HEK293 (cell line): Measurements from ENCODE around the gene MICU2.

Source experiments
- CTCF ChIA-PET: fragments of 350-600 bp; formaldehyde crosslinking; extraction: SDS; loops from one replicate; lab custom pipeline; 2021; ENCODE audit warnings: antibody characterized with exemption; lab: Yijun Ruan, JAX
- POLR2A ChIA-PET: fragments of 300-600 bp; formaldehyde crosslinking; extraction: SDS; loops from one replicate; lab custom pipeline; 2020; ENCODE audit warnings: antibody characterized with exemption, inconsistent platforms; lab: Yijun Ruan, JAX
- H3K27ac ChIP-seq: fragments of 200-500 bp; sonication (Bioruptor generic); 2 replicates; pipeline ENCODE4 v1.5.1; 2014; ENCODE audit warnings: low read depth, low read length, control low read depth, inconsistent platforms; ENCODE audit errors: extremely low read depth
- H3K36me3 ChIP-seq, 2 experiments: fragments of 200-500 bp in 1 of 2; sonication (Bioruptor generic) in 1 of 2; 1 replicate in 1 of 2; 2 replicates in 1 of 2; pipeline ENCODE4 v1.5.1; 2014 to 2017; ENCODE audit warnings: inconsistent platforms in 2 of 2, low read length in 2 of 2; ENCODE audit not compliant: control insufficient read depth in 2 of 2, insufficient read depth in 1 of 2
- H3K4me1 ChIP-seq: fragments of 200-500 bp; sonication (Bioruptor generic); 2 replicates; pipeline ENCODE4 v1.5.1; 2014; ENCODE audit warnings: mild to moderate bottlenecking, low read length, inconsistent platforms; ENCODE audit not compliant: control insufficient read depth, insufficient read depth
- H3K4me3 ChIP-seq: 2 replicates; pipeline ENCODE4 v1.5.1; 2011; ENCODE audit warnings: low read depth, mild to moderate bottlenecking, control low read depth, low read length, moderate library complexity
- H3K9me3 ChIP-seq: fragments of 200-500 bp; sonication (Bioruptor generic); 2 replicates; pipeline ENCODE4 v1.5.1; 2014; ENCODE audit warnings: low read depth, low read length, inconsistent platforms; ENCODE audit not compliant: control insufficient read depth, insufficient read depth
- SP3 ChIP-seq: fragments of 450-650 bp; formaldehyde crosslinking; IDR thresholded peaks from 2 replicates; pipeline ENCODE4 v1.5.1; 2016; ENCODE audit warnings: missing biosample characterization, missing genetic modification characterization
- SP7 ChIP-seq: fragments of 450-650 bp; formaldehyde crosslinking; IDR thresholded peaks from 2 replicates; pipeline ENCODE4 v1.5.1; 2016; ENCODE audit warnings: missing biosample characterization, missing genetic modification characterization
- TRIM28 ChIP-seq: IDR thresholded peaks from 2 replicates; pipeline ENCODE4 v1.6.1; 2011; ENCODE audit warnings: low read length, control low read depth, borderline replicate concordance
- YY2 ChIP-seq: fragments of 450-650 bp; formaldehyde crosslinking; IDR thresholded peaks from 2 replicates; pipeline ENCODE4 v1.5.1; 2016; ENCODE audit warnings: missing biosample characterization, missing genetic modification characterization
- ZBTB20 ChIP-seq: fragments of 450-650 bp; formaldehyde crosslinking; IDR thresholded peaks from 2 replicates; pipeline ENCODE4 v1.5.1; 2016; ENCODE audit warnings: missing biosample characterization, missing genetic modification characterization
- ZNF121 ChIP-seq: fragments of 450-650 bp; formaldehyde crosslinking; IDR thresholded peaks from 2 replicates; pipeline ENCODE4 v1.5.1; 2016; ENCODE audit warnings: missing biosample characterization, missing genetic modification characterization
- ZNF155 ChIP-seq: fragments of 450-650 bp; formaldehyde crosslinking; IDR thresholded peaks from 2 replicates; pipeline ENCODE4 v1.5.1; 2016; ENCODE audit warnings: missing biosample characterization, missing genetic modification characterization
- ZNF16 ChIP-seq: fragments of 450-650 bp; formaldehyde crosslinking; IDR thresholded peaks from 2 replicates; pipeline ENCODE4 v1.5.1; 2016; ENCODE audit warnings: low read depth, missing biosample characterization, missing genetic modification characterization
- ZNF2 ChIP-seq: fragments of 450-650 bp; formaldehyde crosslinking; IDR thresholded peaks from 2 replicates; pipeline ENCODE4 v1.5.1; 2016; ENCODE audit warnings: missing biosample characterization, missing genetic modification characterization
- ZNF223 ChIP-seq: fragments of 450-650 bp; formaldehyde crosslinking; IDR thresholded peaks from 2 replicates; pipeline ENCODE4 v1.5.1; 2016; ENCODE audit warnings: missing biosample characterization, missing genetic modification characterization
- ZNF24 ChIP-seq: fragments of 450-650 bp; formaldehyde crosslinking; IDR thresholded peaks from 2 replicates; pipeline ENCODE4 v1.5.1; 2016; ENCODE audit warnings: missing biosample characterization, missing genetic modification characterization
- ZNF266 ChIP-seq: fragments of 450-650 bp; formaldehyde crosslinking; IDR thresholded peaks from 2 replicates; pipeline ENCODE4 v1.5.1; 2016; ENCODE audit warnings: missing biosample characterization, missing genetic modification characterization, low read depth
- ZNF449 ChIP-seq: fragments of 450-650 bp; formaldehyde crosslinking; IDR thresholded peaks from 2 replicates; pipeline ENCODE4 v1.5.1; 2017; ENCODE audit warnings: missing biosample characterization, mild to moderate bottlenecking, missing genetic modification characterization, moderate library complexity
- ZNF48 ChIP-seq: fragments of 450-650 bp; formaldehyde crosslinking; IDR thresholded peaks from 2 replicates; pipeline ENCODE4 v1.5.1; 2016; ENCODE audit warnings: missing biosample characterization, missing genetic modification characterization
- ZNF677 ChIP-seq: fragments of 450-650 bp; IDR thresholded peaks from 2 replicates; pipeline ENCODE4 v1.5.0; 2018; ENCODE audit warnings: missing biosample characterization, mild to moderate bottlenecking, missing genetic modification characterization, moderate library complexity
- ZNF704 ChIP-seq: fragments of 450-650 bp; formaldehyde crosslinking; IDR thresholded peaks from 2 replicates; pipeline ENCODE4 v1.5.1; 2016; ENCODE audit warnings: missing biosample characterization, missing genetic modification characterization
- ZNF768 ChIP-seq: fragments of 450-650 bp; formaldehyde crosslinking; IDR thresholded peaks from 2 replicates; pipeline ENCODE4 v1.5.1; 2018; ENCODE audit warnings: missing biosample characterization, mild to moderate bottlenecking, missing genetic modification characterization
- ZSCAN18 ChIP-seq: fragments of 450-650 bp; formaldehyde crosslinking; IDR thresholded peaks from 2 replicates; pipeline ENCODE4 v1.5.1; 2016; ENCODE audit warnings: missing biosample characterization, missing genetic modification characterization
- TF ChIP-seq, protein P1 (sequence below): fragments of 450-650 bp; formaldehyde crosslinking; IDR thresholded peaks from 2 replicates; pipeline ENCODE4 v1.5.1; 2016; ENCODE audit warnings: missing biosample characterization, missing genetic modification characterization
- TF ChIP-seq, protein P2 (sequence below): fragments of 450-650 bp; formaldehyde crosslinking; IDR thresholded peaks from 2 replicates; pipeline ENCODE4 v1.5.1; 2016; ENCODE audit warnings: missing biosample characterization, missing genetic modification characterization
- TF ChIP-seq, protein P3 (sequence below): fragments of 450-650 bp; formaldehyde crosslinking; IDR thresholded peaks from 2 replicates; pipeline ENCODE4 v1.5.1; 2016; ENCODE audit warnings: missing biosample characterization, missing genetic modification characterization, low read depth

Gene MICU2

GRCh38 chr13:21615427-21615826, 11.5 kb upstream of the MICU2 start:
- CTCF ChIA-PET = interaction anchor here (0.9 kb wide), 1 partner anchor 26 kb away, joined by 3 read pairs; no protein-coding TSS in a partner anchor
- H3K4me3 ChIP-seq = no peak overlapping the region
- no peak for TF ChIP-seq ZNF768 (tag by site-specific recombination)
- TF ChIP-seq SP7 (tag by site-specific recombination) = no peak
- TF ChIP-seq, protein P1, sequence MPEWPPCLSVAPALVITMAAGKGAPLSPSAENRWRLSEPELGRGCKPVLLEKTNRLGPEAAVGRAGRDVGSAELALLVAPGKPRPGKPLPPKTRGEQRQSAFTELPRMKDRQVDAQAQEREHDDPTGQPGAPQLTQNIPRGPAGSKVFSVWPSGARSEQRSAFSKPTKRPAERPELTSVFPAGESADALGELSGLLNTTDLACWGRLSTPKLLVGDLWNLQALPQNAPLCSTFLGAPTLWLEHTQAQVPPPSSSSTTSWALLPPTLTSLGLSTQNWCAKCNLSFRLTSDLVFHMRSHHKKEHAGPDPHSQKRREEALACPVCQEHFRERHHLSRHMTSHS (tag by site-specific recombination) = no peak
- no peak for TF ChIP-seq ZNF2
- TF ChIP-seq ZSCAN18 (tag by site-specific recombination) = no peak
- no peak for TF ChIP-seq ZNF266 (tag by site-specific recombination)
- TF ChIP-seq ZNF704 (tag by site-specific recombination) = no peak
- no peak for TF ChIP-seq ZNF48 (tag by site-specific recombination)
- no peak for TF ChIP-seq ZNF223 (tag by site-specific recombination)
- TF ChIP-seq ZNF24 (tag by site-specific recombination) = no peak
- TF ChIP-seq ZNF16 (tag by site-specific recombination) = no peak
- no peak for TF ChIP-seq TRIM28
- TF ChIP-seq ZNF155 (tag by site-specific recombination) = no peak
- no peak for TF ChIP-seq SP3 (tag by site-specific recombination)
- no peak for TF ChIP-seq YY2 (tag by site-specific recombination)
- H3K36me3 ChIP-seq = no peaks in the 10 kb centered on the region
- H3K27ac ChIP-seq = no peak overlapping the region
- POLR2A ChIA-PET = no interaction called here
- no peaks in the 10 kb centered on the region for H3K9me3 ChIP-seq
- no peaks in the 10 kb centered on the region for H3K4me1 ChIP-seq

DNA sequence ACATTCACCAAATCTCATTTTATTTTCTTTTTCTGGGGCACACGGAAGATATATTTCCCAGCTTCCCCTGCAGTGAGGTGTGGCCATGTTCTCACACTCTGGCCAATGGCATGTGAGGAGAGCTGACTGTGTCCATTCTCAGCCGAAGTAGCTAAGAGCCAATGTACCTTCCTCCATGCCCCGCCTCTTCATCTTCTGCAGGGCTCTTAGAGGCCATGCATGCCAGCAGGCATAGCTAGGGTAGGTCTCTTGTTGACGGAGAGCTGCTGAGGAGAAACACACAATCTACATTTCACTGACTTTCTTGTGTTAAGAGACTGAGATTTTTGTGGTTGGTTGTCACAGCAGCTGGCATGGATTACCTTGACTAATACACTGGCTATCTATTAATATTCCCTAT, 9.8 kb upstream of the MICU2 start:
- CTCF ChIA-PET = no interaction called here
- Histone ChIP-seq H3K27ac (no peak overlapping the region), H3K4me3 (no peak overlapping the region), H3K4me1 (no peaks in the 10 kb centered on the region), H3K36me3 (no peaks in the 10 kb centered on the region), H3K9me3 (no peaks in the 10 kb centered on the region)
- POLR2A ChIA-PET = no interaction called here
- TF ChIP-seq, protein P2, sequence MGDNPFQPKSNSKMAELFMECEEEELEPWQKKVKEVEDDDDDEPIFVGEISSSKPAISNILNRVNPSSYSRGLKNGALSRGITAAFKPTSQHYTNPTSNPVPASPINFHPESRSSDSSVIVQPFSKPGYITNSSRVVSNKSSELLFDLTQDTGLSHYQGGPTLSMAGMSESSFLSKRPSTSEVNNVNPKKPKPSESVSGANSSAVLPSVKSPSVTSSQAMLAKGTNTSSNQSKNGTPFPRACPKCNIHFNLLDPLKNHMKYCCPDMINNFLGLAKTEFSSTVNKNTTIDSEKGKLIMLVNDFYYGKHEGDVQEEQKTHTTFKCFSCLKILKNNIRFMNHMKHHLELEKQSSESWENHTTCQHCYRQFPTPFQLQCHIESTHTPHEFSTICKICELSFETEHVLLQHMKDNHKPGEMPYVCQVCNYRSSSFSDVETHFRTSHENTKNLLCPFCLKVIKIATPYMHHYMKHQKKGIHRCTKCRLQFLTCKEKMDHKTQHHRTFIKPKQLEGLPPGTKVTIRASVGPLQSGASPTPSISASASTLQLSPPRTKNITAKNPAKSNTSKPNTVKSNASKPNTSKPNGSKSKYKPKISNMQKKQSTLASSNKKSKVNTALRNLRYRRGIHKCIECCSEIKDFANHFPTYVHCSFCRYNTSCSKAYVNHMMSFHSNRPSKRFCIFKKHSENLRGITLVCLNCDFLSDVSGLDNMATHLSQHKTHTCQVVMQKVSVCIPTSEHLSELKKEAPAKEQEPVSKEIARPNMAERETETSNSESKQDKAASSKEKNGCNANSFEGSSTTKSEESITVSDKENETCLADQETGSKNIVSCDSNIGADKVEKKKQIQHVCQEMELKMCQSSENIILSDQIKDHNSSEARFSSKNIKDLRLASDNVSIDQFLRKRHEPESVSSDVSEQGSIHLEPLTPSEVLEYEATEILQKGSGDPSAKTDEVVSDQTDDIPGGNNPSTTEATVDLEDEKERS = no peak
- TF ChIP-seq, protein P3, sequence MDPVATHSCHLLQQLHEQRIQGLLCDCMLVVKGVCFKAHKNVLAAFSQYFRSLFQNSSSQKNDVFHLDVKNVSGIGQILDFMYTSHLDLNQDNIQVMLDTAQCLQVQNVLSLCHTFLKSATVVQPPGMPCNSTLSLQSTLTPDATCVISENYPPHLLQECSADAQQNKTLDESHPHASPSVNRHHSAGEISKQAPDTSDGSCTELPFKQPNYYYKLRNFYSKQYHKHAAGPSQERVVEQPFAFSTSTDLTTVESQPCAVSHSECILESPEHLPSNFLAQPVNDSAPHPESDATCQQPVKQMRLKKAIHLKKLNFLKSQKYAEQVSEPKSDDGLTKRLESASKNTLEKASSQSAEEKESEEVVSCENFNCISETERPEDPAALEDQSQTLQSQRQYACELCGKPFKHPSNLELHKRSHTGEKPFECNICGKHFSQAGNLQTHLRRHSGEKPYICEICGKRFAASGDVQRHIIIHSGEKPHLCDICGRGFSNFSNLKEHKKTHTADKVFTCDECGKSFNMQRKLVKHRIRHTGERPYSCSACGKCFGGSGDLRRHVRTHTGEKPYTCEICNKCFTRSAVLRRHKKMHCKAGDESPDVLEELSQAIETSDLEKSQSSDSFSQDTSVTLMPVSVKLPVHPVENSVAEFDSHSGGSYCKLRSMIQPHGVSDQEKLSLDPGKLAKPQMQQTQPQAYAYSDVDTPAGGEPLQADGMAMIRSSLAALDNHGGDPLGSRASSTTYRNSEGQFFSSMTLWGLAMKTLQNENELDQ (tag by site-specific recombination) = no peak
- no peak for TF ChIP-seq ZNF121 (tag by site-specific recombination)
- no peak for TF ChIP-seq ZNF449 (tag by site-specific recombination)
- TF ChIP-seq ZNF677 (tag by site-specific recombination) = no peak
- no peak for TF ChIP-seq ZBTB20 (tag by site-specific recombination)
